ENCODE measurements around the gene ZNF892. TPM values are rescaled to one million over a fixed set of nuclear protein-coding genes. Genes with fewer than 3 reads are reported as not detected.
"Not testable (repeated sequence)": the region's sequence is repeated elsewhere in the genome, so short reads cannot be mapped to it uniquely, and the experiment has no call there.

Gene ZNF892
- total and polyA plus RNA-seq, 3 experiments from 2014 or later: 0.39 to 4.7 (median 4.3) TPM

- Histone ChIP-seq H3K4me3 (ENCODE audit: low read length) (no peak overlapping the region), H3K4me1 (ENCODE audit: insufficient read depth, low read length) (no peaks in the 10 kb centered on the region), H3K9me3 (ENCODE audit: low read length) (no peaks in the 10 kb centered on the region), H3K27me3 (ENCODE audit: insufficient read depth, low read length, poor library complexity, severe bottlenecking) (no peaks in the 10 kb centered on the region), H3K36me3 (ENCODE audit: insufficient read depth, low read length) (no peaks in the 10 kb centered on the region), H3K27ac (ENCODE audit: low read depth, low read length) (no peak overlapping the region)
- Mint-ChIP-seq H3K27ac (no peak overlapping the region), H3K4me1 (no peaks in the 10 kb centered on the region), H3K4me3 (no peak overlapping the region), H3K9me3 (peaks cover 0 to 89% (median 74%) of the 10 kb centered on the region in 5 donors), H3K27me3 (peaks cover 0 to 6% of the 10 kb centered on the region in 2 donors), H3K36me3 (peaks cover 2 to 56% (median 5%) of the 10 kb centered on the region in 3 donors)
- ChIA-PET POLR2A (no interaction called here), CTCF (no interaction called here)
- DNase-seq: no peak
Observed at GRCh38 chr2:95232232-95232631, 24.9 kb downstream of the ZNF892 start.

GRCh38 chr2:95234286-95234785, 27.0 kb downstream of the ZNF892 start:
- DNase-seq: no peak
- H3K9me3 Mint-ChIP-seq: peaks cover 0 to 86% (median 74%) of the 10 kb centered on the region in 5 donors
- no peaks in the 10 kb centered on the region for H3K4me1 ChIP-seq (ENCODE audit: insufficient read depth, low read length)
- no peak overlapping the region for H3K27ac ChIP-seq (ENCODE audit: low read depth, low read length)
- H3K9me3 ChIP-seq (ENCODE audit: low read length): no peaks in the 10 kb centered on the region
- H3K36me3 ChIP-seq (ENCODE audit: insufficient read depth, low read length): no peaks in the 10 kb centered on the region
- no peak overlapping the region for H3K4me3 Mint-ChIP-seq
- no peak overlapping the region for H3K4me3 ChIP-seq (ENCODE audit: low read length)
- H3K27me3 Mint-ChIP-seq: peaks cover 0 to 6% of the 10 kb centered on the region in 2 donors
- ChIA-PET CTCF (no interaction called here), POLR2A (no interaction called here)
- no peaks in the 10 kb centered on the region for H3K27me3 ChIP-seq (ENCODE audit: insufficient read depth, low read length, poor library complexity, severe bottlenecking)
- no peaks in the 10 kb centered on the region for H3K4me1 Mint-ChIP-seq
- H3K27ac Mint-ChIP-seq: no peak overlapping the region
- H3K36me3 Mint-ChIP-seq: peaks cover 0 to 47% (median 2%) of the 10 kb centered on the region in 3 donors

DNA sequence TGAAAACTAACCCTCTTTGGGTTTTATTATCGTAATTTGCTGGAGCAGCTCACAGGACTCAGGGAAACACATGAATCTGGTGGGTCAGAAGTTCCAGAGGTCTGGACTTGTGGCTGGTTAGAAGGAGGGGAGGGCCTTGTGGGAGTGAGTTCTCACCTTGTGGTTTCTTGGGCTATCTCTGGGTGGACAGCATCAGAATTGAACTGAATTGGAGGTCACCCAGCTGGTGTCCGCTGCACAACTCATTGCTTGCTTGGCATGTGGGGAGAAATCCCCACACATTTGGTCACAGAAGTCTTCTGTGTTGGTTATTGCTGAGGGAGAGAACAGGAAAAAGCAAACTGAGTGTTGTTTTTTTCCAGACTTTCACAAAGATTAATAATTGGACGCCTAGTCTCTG, 27.5 kb downstream of the ZNF892 start:
- Histone ChIP-seq H3K4me1 (ENCODE audit: insufficient read depth, low read length) (no peaks in the 10 kb centered on the region), H3K4me3 (ENCODE audit: low read length) (no peak overlapping the region), H3K27ac (ENCODE audit: low read depth, low read length) (no peak overlapping the region), H3K27me3 (ENCODE audit: insufficient read depth, low read length, poor library complexity, severe bottlenecking) (no peaks in the 10 kb centered on the region), H3K9me3 (ENCODE audit: low read length) (no peaks in the 10 kb centered on the region), H3K36me3 (ENCODE audit: insufficient read depth, low read length) (no peaks in the 10 kb centered on the region)
- Mint-ChIP-seq H3K27me3 (peaks cover 0 to 6% of the 10 kb centered on the region in 2 donors), H3K9me3 (peaks cover under 1 to 85% (median 72%) of the 10 kb centered on the region in 5 donors), H3K36me3 (peaks cover 0 to 44% (median 0%) of the 10 kb centered on the region in 3 donors), H3K27ac (no peak overlapping the region), H3K4me1 (no peaks in the 10 kb centered on the region), H3K4me3 (no peak overlapping the region)
- CTCF ChIA-PET: no interaction called here
- POLR2A ChIA-PET: no interaction called here
- no peak for DNase-seq

- Histone ChIP-seq H3K36me3 (ENCODE audit: insufficient read depth, low read length) (no peaks in the 10 kb centered on the region), H3K4me1 (ENCODE audit: insufficient read depth, low read length) (no peaks in the 10 kb centered on the region), H3K4me3 (ENCODE audit: low read length) (no peak overlapping the region), H3K27ac (ENCODE audit: low read depth, low read length) (no peak overlapping the region), H3K27me3 (ENCODE audit: insufficient read depth, low read length, poor library complexity, severe bottlenecking) (no peaks in the 10 kb centered on the region), H3K9me3 (ENCODE audit: low read length) (no peaks in the 10 kb centered on the region)
- ChIA-PET CTCF (no interaction called here), POLR2A (no interaction called here)
- peaks cover 0 to 6% of the 10 kb centered on the region in 2 donors for H3K27me3 Mint-ChIP-seq
- H3K4me3 Mint-ChIP-seq: no peak overlapping the region
- no peak overlapping the region for H3K27ac Mint-ChIP-seq
- no peaks in the 10 kb centered on the region for H3K4me1 Mint-ChIP-seq
- peaks cover 5 to 84% (median 72%) of the 10 kb centered on the region in 5 donors for H3K9me3 Mint-ChIP-seq
- peaks cover 2 to 36% (median 2%) of the 10 kb centered on the region in 3 donors for H3K36me3 Mint-ChIP-seq
- no peak for DNase-seq
Observed at GRCh38 chr2:95238131-95238530, 30.8 kb downstream of the ZNF892 start.

DNA sequence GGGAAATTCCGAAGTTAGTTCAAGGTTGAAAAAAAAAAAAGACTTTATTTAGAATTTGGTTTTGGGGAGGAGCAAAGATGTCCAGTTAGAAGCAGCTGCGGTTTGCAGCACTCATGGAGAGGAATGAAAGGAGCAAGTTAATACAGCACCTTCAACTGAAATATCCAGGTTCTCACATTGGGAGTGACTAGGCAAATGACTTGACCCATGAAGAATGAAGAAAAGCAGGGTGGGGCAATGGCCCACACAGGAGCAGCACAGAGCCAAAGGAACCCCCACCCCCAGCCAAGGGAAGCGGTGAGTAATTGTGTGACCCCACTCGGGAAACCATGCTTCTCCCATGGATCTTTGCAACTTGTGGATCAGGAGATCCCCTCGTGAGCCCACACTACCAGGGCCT, 32.8 kb downstream of the ZNF892 start:
- H3K4me3 ChIP-seq (ENCODE audit: low read length): no peak overlapping the region
- Mint-ChIP-seq H3K36me3 (peaks cover 2 to 32% (median 4%) of the 10 kb centered on the region in 3 donors), H3K4me1 (no peaks in the 10 kb centered on the region), H3K27me3 (peaks cover 3 to 5% of the 10 kb centered on the region in 2 donors), H3K9me3 (peaks cover 12 to 76% (median 66%) of the 10 kb centered on the region in 5 donors), H3K4me3 (no peak overlapping the region), H3K27ac (no peak overlapping the region)
- no peaks in the 10 kb centered on the region for H3K9me3 ChIP-seq (ENCODE audit: low read length)
- POLR2A ChIA-PET: no interaction called here
- CTCF ChIA-PET: no interaction called here
- H3K27ac ChIP-seq (ENCODE audit: low read depth, low read length): no peak overlapping the region
- H3K4me1 ChIP-seq (ENCODE audit: insufficient read depth, low read length): no peaks in the 10 kb centered on the region
- DNase-seq: no peak
- H3K27me3 ChIP-seq (ENCODE audit: insufficient read depth, low read length, poor library complexity, severe bottlenecking): no peaks in the 10 kb centered on the region
- H3K36me3 ChIP-seq (ENCODE audit: insufficient read depth, low read length): no peaks in the 10 kb centered on the region

DNA sequence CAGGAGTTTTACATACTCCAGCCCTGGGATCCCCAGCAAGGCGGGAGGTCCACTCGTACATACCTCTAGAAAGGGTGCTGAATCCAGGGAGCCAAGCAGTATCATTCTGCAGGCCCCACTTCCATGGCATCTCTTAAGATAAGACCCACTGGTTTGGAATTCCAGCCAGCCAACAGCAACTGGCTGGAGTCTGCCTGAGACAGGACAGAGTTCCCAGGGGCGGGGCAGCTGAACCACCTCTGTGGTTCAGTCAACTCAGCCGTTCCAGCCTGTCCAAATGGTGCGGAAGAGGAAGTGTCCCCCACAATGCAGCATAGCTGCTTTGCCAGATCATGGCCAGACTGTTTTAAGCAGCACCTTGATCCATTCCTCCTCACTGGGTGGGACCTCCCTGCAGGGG, 33.2 kb downstream of the ZNF892 start:
- Histone ChIP-seq H3K4me3 (ENCODE audit: low read length) (no peak overlapping the region), H3K27me3 (ENCODE audit: insufficient read depth, low read length, poor library complexity, severe bottlenecking) (no peaks in the 10 kb centered on the region), H3K27ac (ENCODE audit: low read depth, low read length) (no peak overlapping the region), H3K9me3 (ENCODE audit: low read length) (no peaks in the 10 kb centered on the region), H3K4me1 (ENCODE audit: insufficient read depth, low read length) (no peaks in the 10 kb centered on the region), H3K36me3 (ENCODE audit: insufficient read depth, low read length) (no peaks in the 10 kb centered on the region)
- H3K4me1 Mint-ChIP-seq: no peaks in the 10 kb centered on the region
- peaks cover 2 to 32% (median 4%) of the 10 kb centered on the region in 3 donors for H3K36me3 Mint-ChIP-seq
- H3K27me3 Mint-ChIP-seq: peaks cover 4 to 5% of the 10 kb centered on the region in 2 donors
- POLR2A ChIA-PET: no interaction called here
- H3K27ac Mint-ChIP-seq: no peak overlapping the region
- DNase-seq: no peak
- no peak overlapping the region for H3K4me3 Mint-ChIP-seq
- CTCF ChIA-PET: no interaction called here
- peaks cover 12 to 75% (median 67%) of the 10 kb centered on the region in 5 donors for H3K9me3 Mint-ChIP-seq

GRCh38 chr2:95242084-95242483, 34.8 kb downstream of the ZNF892 start:
- POLR2A ChIA-PET; DNase-seq; H3K4me1 Mint-ChIP-seq; H3K36me3 ChIP-seq (ENCODE audit: insufficient read depth, low read length); H3K27ac Mint-ChIP-seq; CTCF ChIA-PET; H3K27me3 ChIP-seq (ENCODE audit: insufficient read depth, low read length, poor library complexity, severe bottlenecking); H3K27me3 Mint-ChIP-seq; H3K27ac ChIP-seq (ENCODE audit: low read depth, low read length); H3K4me1 ChIP-seq (ENCODE audit: insufficient read depth, low read length); H3K4me3 ChIP-seq (ENCODE audit: low read length); H3K4me3 Mint-ChIP-seq; H3K9me3 ChIP-seq (ENCODE audit: low read length): not testable (repeated sequence)
- Mint-ChIP-seq H3K9me3 (peaks cover 12 to 76% (median 66%) of the 10 kb centered on the region in 5 donors), H3K36me3 (peaks cover 2 to 32% (median 4%) of the 10 kb centered on the region in 3 donors)
